Left cardiac atrium (tissue), 4 donors: ENCODE measurements around the gene BNIPL. TPM values are rescaled to one million over a fixed set of nuclear protein-coding genes. Genes with fewer than 3 reads are reported as not detected.

Source experiments
- ATAC-seq, 2 donors: fragments of 200-7000 bp; cut with Tn5 transposase; one replicate each; pipeline ENCODE4 v1.9.1; 2020; ENCODE audit warnings: mild to moderate bottlenecking in 2 of 2, moderate library complexity in 2 of 2
- DNase-seq: peaks from one replicate; pipeline ENCODE4 v3.0.0-alpha.2; 2020
- intact Hi-C, 2 donors: fragments of 100-400 bp; cut with DNase I; formaldehyde crosslinking; loops; one replicate each; pipeline versions ENCODE4 v1.14.1 to v1.15.1; 2022 to 2023
- total RNA-seq, 2 donors: library from RNA; stranded (reverse); fragmentation: NEBNext Ultra II Directional; extraction: Animal tissue kit (Norgen Biotek cat#: 25700); gene quantifications; one replicate each; pipeline ENCODE4 v1.2.1, GENCODE V29; 2021
- donor health status: DM: no; HTN: yes; CAD: no.
- donor health status: DM: no; HTN: yes; CAD: no; lungs with severe emphysema.
- donor health status: DM: yes; HTN: yes; CAD: no.
- donor health status: Dilated cardiomyopathy.

Gene BNIPL
- total RNA-seq, 2 donors from 2014 or later = 0.15 to 0.16 TPM

DNA sequence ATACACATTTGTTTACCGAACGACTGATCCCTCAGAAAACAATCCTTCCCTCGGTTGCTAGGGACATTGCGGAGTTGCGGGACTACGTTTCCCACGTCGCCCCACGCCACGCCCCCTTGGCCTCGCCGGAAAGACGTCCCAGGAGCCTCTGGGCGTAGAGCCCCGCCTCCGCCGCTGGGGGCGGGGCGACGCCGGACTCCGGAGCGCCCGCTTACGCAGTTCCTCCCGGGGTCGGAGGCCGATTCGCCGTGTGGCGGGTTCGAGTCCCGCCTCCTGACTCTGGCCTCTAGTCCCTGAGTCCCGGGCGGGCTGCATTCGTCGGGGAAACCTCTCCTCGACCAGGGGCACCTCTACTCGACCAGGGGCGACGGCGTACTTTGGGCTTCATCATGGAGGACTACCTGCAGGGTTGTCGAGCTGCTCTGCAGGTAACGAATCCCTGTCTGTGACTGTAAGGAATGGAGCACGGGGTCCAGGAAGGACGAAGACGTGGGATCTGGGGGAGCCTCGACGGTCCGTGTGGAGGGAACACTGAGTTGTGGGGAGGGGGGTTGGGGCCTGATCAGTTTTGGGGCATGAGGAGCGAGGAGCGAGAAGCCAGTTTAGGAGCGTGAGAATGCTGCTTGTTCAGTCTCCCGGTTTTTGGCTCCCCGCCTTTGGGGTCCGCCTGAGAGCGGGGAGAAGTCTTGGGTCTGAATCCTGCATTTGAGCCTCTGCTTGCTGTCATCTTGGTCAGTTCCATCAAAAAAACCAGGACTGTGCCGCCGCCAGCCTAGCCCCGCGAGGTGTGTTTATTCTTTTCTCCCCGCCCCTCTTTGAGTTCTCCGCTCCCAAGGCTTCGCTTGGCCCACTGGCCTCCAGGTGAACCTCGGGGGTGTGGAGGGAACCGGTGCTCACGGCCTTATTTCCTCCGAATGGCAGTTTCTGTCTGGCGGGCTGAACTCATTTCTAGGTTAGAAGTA lies 27.9 kb upstream of the BNIPL start, which contains the start of gene PRUNE1:
PRUNE1 (plus strand) TSS at position 206 of the 962 bp plus-strand sequence; CDS start at position 390, 184 bp downstream.
- intact Hi-C loops = loop anchor here in 1 of 2 donors (10.0 kb wide), 1 partner anchor 46 kb away; the partner anchor contains the start of gene CDC42SE1
- peak; percentile 91 to 93 for ATAC-seq
- DNase-seq = peak; percentile 98

GRCh38 chr1:151009206-151009587 lies 27.2 kb upstream of the BNIPL start:
- DNase-seq = no peak
- intact Hi-C loops = loop anchor here in 1 of 2 donors (10.0 kb wide), 1 partner anchor 46 kb away; the partner anchor contains the start of gene CDC42SE1
- no peak for ATAC-seq

- DNase-seq (no peak), ATAC-seq (no peak)
- intact Hi-C loops = loop anchor here in 1 of 2 donors (10.0 kb wide), 1 partner anchor 45 kb away; the partner anchor contains the start of gene CDC42SE1
Observed at GRCh38 chr1:151009674-151010345, 26.6 kb upstream of the BNIPL start.

DNA sequence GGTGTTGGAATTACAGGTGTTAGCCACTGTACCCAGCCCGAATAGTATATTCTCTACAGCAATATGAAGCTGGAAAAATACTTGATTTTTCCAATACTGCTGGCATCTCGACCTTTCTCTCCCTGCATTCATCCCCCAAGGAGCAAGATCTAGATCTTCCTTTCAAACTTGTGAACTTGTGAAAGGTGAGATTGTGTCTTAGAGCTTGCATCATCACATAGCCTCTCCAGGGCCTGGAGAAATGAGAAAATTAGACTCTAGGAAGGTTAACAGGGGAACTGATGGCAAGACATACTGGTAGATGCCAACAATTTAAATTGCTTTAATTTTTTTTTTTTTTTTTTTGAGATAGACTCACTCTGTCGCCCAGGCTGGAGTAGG lies 26.1 kb upstream of the BNIPL start:
- ATAC-seq = no peak
- DNase-seq = no peak
- intact Hi-C loops = no loop called here

DNA sequence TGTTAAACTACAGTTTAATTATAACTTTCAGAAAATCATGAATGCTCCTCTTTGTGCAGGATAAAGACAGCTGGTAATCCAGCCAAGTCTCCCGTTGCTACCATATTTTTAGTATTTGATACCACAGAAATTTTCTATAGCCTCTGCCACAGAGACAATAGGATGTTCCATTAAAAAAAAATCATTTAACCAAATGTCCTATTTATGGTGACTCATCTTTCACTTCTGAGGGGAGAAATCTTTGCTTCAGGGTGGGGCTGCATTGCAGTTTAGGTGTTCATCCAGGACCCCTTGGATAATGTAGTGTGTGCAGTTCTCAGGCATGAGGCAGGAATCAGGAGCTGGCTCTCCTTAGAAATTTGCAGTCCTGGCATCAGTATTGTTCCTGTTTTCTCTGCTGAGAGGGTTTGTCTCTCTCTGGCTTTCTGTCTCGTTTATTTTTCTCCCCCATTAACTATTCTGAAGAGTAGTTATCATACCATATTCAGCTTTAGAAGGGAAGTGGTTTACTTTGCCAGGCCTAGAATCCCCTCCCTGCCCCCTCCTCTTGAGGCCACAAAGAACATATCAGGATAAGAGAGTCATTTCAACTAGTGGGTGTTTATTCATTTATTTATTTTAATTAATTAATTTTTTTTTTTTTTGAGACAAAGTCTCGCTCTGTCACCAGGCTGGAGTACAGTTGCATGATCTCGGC lies 25.1 kb upstream of the BNIPL start:
- ATAC-seq (no peak), DNase-seq (no peak)
- intact Hi-C loops = no loop called here

DNA sequence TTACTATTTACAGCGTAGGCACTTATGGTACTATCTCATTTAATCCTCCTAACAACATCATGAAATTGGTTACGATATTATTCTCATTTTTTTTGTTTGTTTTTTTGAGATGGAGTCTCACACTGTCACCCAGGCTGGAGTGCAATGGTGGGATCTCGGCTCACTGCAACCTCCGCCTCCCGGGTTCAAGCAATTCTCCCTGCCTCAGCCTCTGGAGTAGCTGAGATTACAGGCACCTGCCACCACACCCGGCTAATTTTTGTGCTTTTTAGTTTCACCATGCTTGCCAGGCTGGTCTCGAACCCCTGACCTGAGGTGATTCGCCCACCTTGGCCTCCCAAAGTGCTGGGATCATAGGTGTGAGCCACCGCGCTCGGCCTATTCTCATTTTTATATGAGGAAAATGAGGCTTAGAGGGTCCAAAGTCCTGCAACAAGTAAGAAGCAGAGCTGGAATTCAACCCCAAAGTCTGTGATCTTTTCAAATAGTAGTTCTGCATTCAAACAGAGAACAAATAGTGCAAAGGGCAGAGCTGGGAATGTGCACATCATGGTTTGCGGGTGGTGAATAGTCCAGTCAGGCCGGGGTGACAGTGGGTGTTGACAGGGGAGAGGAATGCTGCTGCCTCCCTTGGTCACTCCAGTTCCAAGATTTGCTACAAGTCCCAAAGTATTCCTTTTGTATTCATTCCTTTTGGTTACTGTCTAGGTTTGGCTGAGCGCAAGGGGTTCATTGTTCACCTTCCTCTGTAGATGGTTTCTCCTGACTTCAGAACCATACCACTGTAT lies 23.5 kb upstream of the BNIPL start:
- intact Hi-C loops = no loop called here
- ATAC-seq = peak; percentile 44 to 71
- peak; percentile 30 for DNase-seq

GRCh38 chr1:151013518-151013917 lies 22.9 kb upstream of the BNIPL start:
- intact Hi-C loops = no loop called here

GRCh38 chr1:151024540-151025146 lies 11.7 kb upstream of the BNIPL start:
- ATAC-seq (peak; percentile 91 to 93), DNase-seq (peak; percentile 88)
- intact Hi-C loops = loop anchor here in 1 of 2 donors (2.0 to 5.0 kb wide), 2 partner anchors 46 to 133 kb away; partner anchors contain the start of genes GABPB2 and TNFAIP8L2

More at GRCh38 chr1:151013518-151013917, 22.9 kb upstream of the BNIPL start:
- peak; percentile 56 for DNase-seq
- peak; percentile 76 to 85 for ATAC-seq

DNA sequence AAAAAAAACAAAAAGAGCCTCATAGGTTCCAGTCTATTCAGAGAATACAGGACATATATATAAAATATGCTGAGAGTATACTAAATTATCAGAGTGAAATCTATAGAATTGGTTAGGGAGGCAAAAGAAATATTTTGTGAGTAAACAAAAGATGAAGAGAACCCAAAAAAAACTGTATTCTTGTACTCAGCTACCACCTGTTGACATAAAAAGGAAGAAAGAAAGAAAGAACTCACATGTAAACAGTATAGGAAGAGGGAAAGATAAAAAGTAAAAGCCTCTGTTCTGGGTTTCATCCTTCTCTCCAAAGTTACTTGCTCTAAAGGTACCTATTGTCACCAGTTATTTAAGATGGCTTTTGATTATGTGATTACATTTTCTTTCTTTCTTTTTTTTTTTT lies 9.9 kb upstream of the BNIPL start:
- no peak for ATAC-seq
- no peak for DNase-seq
- intact Hi-C loops = loop anchor here in 1 of 2 donors (5.0 kb wide), 1 partner anchor 131 kb away; the partner anchor contains the start of gene TNFAIP8L2

GRCh38 chr1:151032164-151032563 lies 4.2 kb upstream of the BNIPL start:
- DNase-seq (no peak), ATAC-seq (no peak)
- intact Hi-C loops = no loop called here

DNA sequence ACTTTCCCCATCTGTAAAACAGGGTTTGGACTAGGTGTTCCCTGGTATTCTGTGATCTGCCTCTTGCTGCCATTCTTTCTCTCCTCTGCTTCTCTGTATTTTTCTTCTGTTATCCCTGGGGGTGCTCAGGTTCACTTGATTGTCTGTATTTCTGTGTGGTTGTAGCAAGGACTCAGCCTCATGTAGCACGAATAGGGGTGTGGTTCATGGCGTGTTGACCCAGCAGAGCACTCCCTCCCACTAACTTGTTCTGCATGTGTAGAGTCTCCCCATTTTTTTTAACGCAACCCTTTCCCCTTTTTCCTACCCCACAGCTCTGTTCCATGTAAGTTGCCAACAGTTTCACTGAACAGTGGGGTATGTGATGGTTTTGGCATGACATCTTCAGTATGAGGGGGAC lies 1.2 kb upstream of the BNIPL start:
- no peak for DNase-seq
- peak in 1 of 2 donors; percentile 22 for ATAC-seq
- intact Hi-C loops = no loop called here

DNA sequence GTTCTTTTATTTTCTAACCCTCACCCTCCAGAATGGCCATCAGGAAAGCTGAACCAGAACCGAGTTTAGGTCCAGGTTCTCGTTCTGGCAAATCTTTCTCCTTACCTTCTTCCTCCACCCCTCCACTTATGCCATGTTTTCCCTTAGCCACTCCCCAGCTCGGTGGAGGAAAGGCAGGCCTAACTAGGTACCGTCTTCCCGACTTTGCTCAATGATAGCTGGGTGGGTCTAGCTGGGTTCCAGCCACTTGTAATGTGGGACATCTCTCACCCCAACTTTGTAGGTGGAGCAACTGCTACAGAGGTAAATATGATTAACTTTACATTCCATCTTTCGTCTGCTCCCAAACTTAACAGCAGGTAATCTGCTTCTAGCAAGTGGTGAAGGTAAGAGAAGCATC lies 646 bp downstream of the BNIPL start:
- intact Hi-C loops = no loop called here
- DNase-seq (no peak), ATAC-seq (no peak)

- ATAC-seq (no peak), DNase-seq (no peak)
- intact Hi-C loops = no loop called here
Observed at GRCh38 chr1:151039521-151039920, 3.1 kb downstream of the BNIPL start.

DNA sequence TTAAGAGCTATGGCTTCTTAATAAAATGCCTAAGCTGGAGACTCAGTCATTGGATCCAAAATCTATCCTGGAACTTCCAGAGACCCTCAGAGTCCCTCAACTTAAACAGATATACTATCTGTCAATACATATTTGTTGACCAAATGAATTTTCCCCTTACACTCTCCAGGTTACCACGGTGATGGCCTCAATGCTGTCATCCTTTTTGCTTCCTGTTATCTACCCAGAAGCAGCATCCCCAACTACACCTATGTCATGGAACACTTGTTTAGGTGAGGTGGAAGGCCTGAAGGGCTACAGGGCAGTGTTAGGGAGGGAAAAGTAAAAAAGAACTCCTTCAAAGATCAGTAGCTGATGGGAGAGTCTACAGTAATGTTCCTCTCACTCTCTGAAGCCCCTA lies 6.8 kb downstream of the BNIPL start:
- intact Hi-C loops = no loop called here
- DNase-seq (no peak), ATAC-seq (no peak)

- ATAC-seq = peak; percentile 85 to 90
- peak; percentile 74 for DNase-seq
- intact Hi-C loops = no loop called here
Observed at GRCh38 chr1:151047591-151047924, 11.2 kb downstream of the BNIPL start, which contains the start of gene C1orf56. TSS of gene C1orf56 (plus strand) at chr1:151047751. CDS start at chr1:151047848, 97 bp downstream.

- peak; percentile 84 for DNase-seq
- ATAC-seq = peak; percentile 81 to 86
- intact Hi-C loops = no loop called here
Observed at GRCh38 chr1:151047925-151048644, 11.7 kb downstream of the BNIPL start.

GRCh38 chr1:151048645-151049032 lies 12.3 kb downstream of the BNIPL start:
- DNase-seq (no peak), ATAC-seq (no peak)
- intact Hi-C loops = no loop called here
